HG03045 (cell line): ENCODE data around the gene NCOA5.

Experiments
- ATAC-seq: cut with Tn5 transposase; IDR thresholded peaks from one replicate; pipeline ENCODE4 v1.9.1; 2021; ENCODE audit warnings: mild to moderate bottlenecking, moderate library complexity; ENCODE audit not compliant: unreplicated experiment

The NCOA5 gene

GRCh38 chr20:46046588-46047310 lies 43.0 kb downstream of the NCOA5 start:
- no peak for ATAC-seq

- ATAC-seq = no peak
Observed at GRCh38 chr20:46044896-46045295, 44.9 kb downstream of the NCOA5 start.

GRCh38 chr20:46043556-46043955 lies 46.2 kb downstream of the NCOA5 start:
- ATAC-seq = no peak

- ATAC-seq = no peak
Observed at GRCh38 chr20:46040902-46041535, 48.7 kb downstream of the NCOA5 start.

- no peak for ATAC-seq
Observed at GRCh38 chr20:46037036-46037435, 52.7 kb downstream of the NCOA5 start.

- no peak for ATAC-seq
Observed at GRCh38 chr20:46036370-46036769, 53.4 kb downstream of the NCOA5 start.

GRCh38 chr20:46035713-46036112 lies 54.0 kb downstream of the NCOA5 start:
- ATAC-seq = no peak

GRCh38 chr20:46035253-46035652 lies 54.5 kb downstream of the NCOA5 start:
- ATAC-seq = no peak

GRCh38 chr20:46034039-46034438 lies 55.7 kb downstream of the NCOA5 start:
- no peak for ATAC-seq

GRCh38 chr20:46031701-46032254 lies 58.0 kb downstream of the NCOA5 start:
- no peak for ATAC-seq

GRCh38 chr20:46031014-46031569 lies 58.7 kb downstream of the NCOA5 start:
- no peak for ATAC-seq

GRCh38 chr20:46030284-46031013 lies 59.3 kb downstream of the NCOA5 start:
- no peak for ATAC-seq

- no peak for ATAC-seq
Observed at GRCh38 chr20:46028772-46029371, 60.9 kb downstream of the NCOA5 start, which contains the start of gene SLC12A5. Gene SLC12A5, plus strand, starts transcription at chr20:46029215. Its CDS starts 130 bp downstream, at chr20:46029345.

- ATAC-seq = no peak
Observed at GRCh38 chr20:46028110-46028509, 61.7 kb downstream of the NCOA5 start.

- no peak for ATAC-seq
Observed at GRCh38 chr20:46027245-46027853, 62.4 kb downstream of the NCOA5 start.

- ATAC-seq = no peak
Observed at GRCh38 chr20:46025376-46025783, 64.4 kb downstream of the NCOA5 start.

- no peak for ATAC-seq
Observed at GRCh38 chr20:46023999-46024398, 65.8 kb downstream of the NCOA5 start.

- no peak for ATAC-seq
Observed at GRCh38 chr20:46023148-46023484, 66.6 kb downstream of the NCOA5 start.

GRCh38 chr20:46022411-46023147 lies 67.2 kb downstream of the NCOA5 start:
- no peak for ATAC-seq
